HCT116 (cell line): ENCODE data around the gene SEH1L. TPM values are rescaled to one million over a fixed set of nuclear protein-coding genes. Genes with fewer than 3 reads are reported as not detected.

Source experiments
- ATAC-seq: fragments of 200-7000 bp; cut with Tn5 transposase; 2 replicates; pipeline ENCODE4 v1.9.1; 2020; ENCODE audit warnings: mild to moderate bottlenecking, moderate library complexity
- BruUV-seq: library from RNA; stranded (reverse); fragments of 400-500 nt; replicated peaks from 2 replicates; lab custom pipeline; 2021; lab: Mats Ljungman, UMichigan
- CTCF ChIA-PET: fragments of 300-600 bp; sonication (Branson Sonifier 250); formaldehyde crosslinking; loops from one replicate; lab custom pipeline; 2021; ENCODE audit warnings: antibody characterized with exemption; lab: Charles Lee
- POLR2A ChIA-PET: fragments of 300-600, 350-600 bp; sonication (Branson Sonifier 250); formaldehyde crosslinking; loops from one replicate; lab custom pipeline; 2021; ENCODE audit warnings: antibody characterized with exemption; lab: Charles Lee
- RAD21 ChIA-PET, 2 experiments: fragments of 300-600 bp; sonication (Branson Sonifier 250); formaldehyde crosslinking; loops; one replicate each; lab custom pipeline; 2023; ENCODE audit warnings: low total read pairs in 2 of 2; ENCODE audit not compliant: uncharacterized antibody in 2 of 2, unreplicated experiment in 2 of 2, low non-redundant PET in 1 of 2; lab: Charles Lee
- DNase-seq: peaks from one replicate; pipeline ENCODE4 v3.0.0-alpha.2; 2010; ENCODE audit warnings: low read depth, low spot score
- H2AFZ ChIP-seq: fragments of 200-600 bp; shearing (Covaris generic), sonication (generic); 2 replicates; pipeline ENCODE4 v1.6.1; 2017; ENCODE audit warnings: low read depth, mixed run types, mixed read lengths, antibody characterized with exemption, low read length; ENCODE audit not compliant: poor library complexity, severe bottlenecking
- H3K27ac ChIP-seq: 2 replicates; pipeline ENCODE4 v1.5.1; 2012; ENCODE audit warnings: low read depth, low read length
- H3K27me3 ChIP-seq: fragments of 200-600 bp; sonication (generic); 2 replicates; pipeline ENCODE4 v1.6.1; 2016; ENCODE audit warnings: mixed run types, low read length, mixed read lengths; ENCODE audit not compliant: insufficient read depth
- H3K36me3 ChIP-seq, 2 experiments: fragments of 200-500 bp in 1 of 2; fragments of 200-600 bp in 1 of 2; sonication (Bioruptor generic) in 1 of 2; sonication (generic) in 1 of 2; 2 replicates each; pipeline versions ENCODE4 v1.5.1 to v1.6.1; 2014 to 2016; ENCODE audit warnings: low read length in 2 of 2, inconsistent platforms in 1 of 2, mixed read lengths in 1 of 2, mixed run types in 1 of 2; ENCODE audit not compliant: insufficient read depth in 2 of 2, control insufficient read depth in 1 of 2
- H3K4me1 ChIP-seq, 2 experiments: fragments of 200-600 bp in 1 of 2; sonication (generic) in 1 of 2; 2 replicates each; pipeline versions ENCODE4 v1.5.1 to v1.6.1; 2012 to 2017; ENCODE audit warnings: low read length in 2 of 2, inconsistent platforms in 1 of 2, mild to moderate bottlenecking in 1 of 2, mixed read lengths in 1 of 2, mixed run types in 1 of 2, moderate library complexity in 1 of 2; ENCODE audit not compliant: insufficient read depth in 2 of 2, control insufficient read depth in 1 of 2
- H3K4me2 ChIP-seq: fragments of 200-600 bp; sonication (generic); 2 replicates; pipeline ENCODE4 v1.6.1; 2017; ENCODE audit warnings: mixed run types, low read length, mixed read lengths
- H3K4me3 ChIP-seq, 2 experiments: fragments of 200-600 bp in 1 of 2; sonication (generic) in 1 of 2; replicated peaks in 1 of 2; 2 replicates each; pipeline ENCODE4 v1.5.1; 2011 to 2016; ENCODE audit warnings: low read length in 2 of 2, control low read depth in 1 of 2, low read depth in 1 of 2, mild to moderate bottlenecking in 1 of 2, mixed read lengths in 1 of 2, mixed run types in 1 of 2
- H3K79me2 ChIP-seq: fragments of 200-600 bp; sonication (generic); 2 replicates; pipeline ENCODE4 v1.6.1; 2017; ENCODE audit warnings: mild to moderate bottlenecking, mixed run types, low read length, moderate library complexity, mixed read lengths; ENCODE audit not compliant: insufficient read depth
- H3K9ac ChIP-seq: fragments of 200-600 bp; sonication (generic); 2 replicates; pipeline ENCODE4 v1.6.1; 2016; ENCODE audit warnings: low read length, mixed read lengths
- H3K9me2 ChIP-seq: fragments of 200-600 bp; sonication (generic), shearing (Covaris generic); 2 replicates; pipeline ENCODE4 v1.6.1; 2017; ENCODE audit warnings: mixed run types, mild to moderate bottlenecking, moderate library complexity; ENCODE audit not compliant: insufficient read depth
- H3K9me3 ChIP-seq, 2 experiments: fragments of 200-500 bp in 1 of 2; fragments of 200-600 bp in 1 of 2; sonication (Bioruptor generic) in 1 of 2; sonication (generic) in 1 of 2; 2 replicates each; pipeline ENCODE4 v1.6.1; 2014 to 2017; ENCODE audit warnings: low read length in 2 of 2, mixed read lengths in 2 of 2, inconsistent platforms in 1 of 2, low read depth in 1 of 2, mild to moderate bottlenecking in 1 of 2, mixed run types in 1 of 2, moderate library complexity in 1 of 2; ENCODE audit not compliant: control insufficient read depth in 1 of 2, insufficient read depth in 1 of 2
- H4K20me1 ChIP-seq: fragments of 200-600 bp; sonication (generic), shearing (Covaris generic); 2 replicates; pipeline ENCODE4 v1.6.1; 2017; ENCODE audit warnings: mixed run types, mild to moderate bottlenecking, moderate library complexity; ENCODE audit not compliant: insufficient read depth
- ATF3 ChIP-seq: IDR thresholded peaks from 2 replicates; pipeline ENCODE4 v1.6.1; 2012
- CBX3 ChIP-seq: IDR thresholded peaks from 2 replicates; pipeline ENCODE4 v1.6.1; 2012; ENCODE audit warnings: low read depth
- CEBPB ChIP-seq: IDR thresholded peaks from 2 replicates; pipeline ENCODE4 v1.6.1; 2012; ENCODE audit warnings: low read depth
- CTCF ChIP-seq, 3 experiments: fragments of 200-600 bp in 1 of 3; sonication (generic) in 1 of 3; IDR thresholded peaks in 2 of 3; conservative IDR thresholded peaks in 1 of 3; 2 replicates each; pipeline ENCODE4 v1.5.1; 2012 to 2017; ENCODE audit warnings: low read depth in 2 of 3, low read length in 2 of 3, antibody characterized with exemption in 1 of 3, borderline replicate concordance in 1 of 3, control low read depth in 1 of 3, mild to moderate bottlenecking in 1 of 3, mixed read lengths in 1 of 3, mixed run types in 1 of 3, moderate library complexity in 1 of 3; ENCODE audit not compliant: insufficient read depth in 1 of 3
- EGR1 ChIP-seq: IDR thresholded peaks from 2 replicates; pipeline ENCODE4 v1.6.1; 2012; ENCODE audit warnings: low read depth
- ELF1 ChIP-seq: IDR thresholded peaks from 2 replicates; pipeline ENCODE4 v1.6.1; 2012; ENCODE audit warnings: low read depth, borderline replicate concordance
- EZH2phosphoT487 ChIP-seq: fragments of 200-600 bp; IDR thresholded peaks from 2 replicates; pipeline ENCODE4 v1.6.1; 2018; ENCODE audit warnings: antibody characterized with exemption, borderline replicate concordance
- FOSL1 ChIP-seq: IDR thresholded peaks from 2 replicates; pipeline ENCODE4 v1.6.1; 2012; ENCODE audit warnings: low read depth
- JUND ChIP-seq: IDR thresholded peaks from 2 replicates; pipeline ENCODE4 v1.6.1; 2012
- POLR2A ChIP-seq: IDR thresholded peaks from 2 replicates; pipeline ENCODE4 v1.7.0; 2011; ENCODE audit warnings: borderline replicate concordance; ENCODE audit not compliant: insufficient read depth, insufficient read length; ENCODE audit errors: extremely low read depth
- SIN3A ChIP-seq: IDR thresholded peaks from 2 replicates; pipeline ENCODE4 v1.6.1; 2012; ENCODE audit warnings: low read depth
- SP1 ChIP-seq: IDR thresholded peaks from 2 replicates; pipeline ENCODE4 v1.6.1; 2012; ENCODE audit warnings: low read depth
- TCF7L2 ChIP-seq: IDR thresholded peaks from 2 replicates; pipeline ENCODE4 v1.7.0; 2011; ENCODE audit warnings: borderline replicate concordance, inconsistent platforms; ENCODE audit not compliant: insufficient read depth, insufficient read length; ENCODE audit errors: extremely low read depth
- YY1 ChIP-seq: IDR thresholded peaks from 2 replicates; pipeline ENCODE4 v1.6.1; 2011; ENCODE audit warnings: low read length, low read depth, moderate library complexity, mild to moderate bottlenecking; ENCODE audit not compliant: insufficient replicate concordance; ENCODE audit errors: extremely low read depth
- ZBTB33 ChIP-seq: IDR thresholded peaks from 2 replicates; pipeline ENCODE4 v1.6.1; 2011; ENCODE audit warnings: mild to moderate bottlenecking, low read length, moderate library complexity; ENCODE audit not compliant: insufficient replicate concordance; ENCODE audit errors: extremely low read depth
- ZNF274 ChIP-seq: fragments of 200-500 bp; sonication (Bioruptor generic); IDR thresholded peaks from 2 replicates; pipeline ENCODE4 v1.6.1; 2014; ENCODE audit warnings: mild to moderate bottlenecking, low read depth, low read length, inconsistent platforms
- intact Hi-C: fragments of 100-400 bp; cut with micrococcal nuclease; formaldehyde crosslinking; loops from 2 replicates; pipeline ENCODE4 v1.10.0; 2022
- total RNA-seq: library from RNA; stranded (reverse); gene quantifications from one replicate; pipeline ENCODE4 v1.2.1, GENCODE V29; 2021; ENCODE audit not compliant: unreplicated experiment

The SEH1L gene
- total RNA-seq, 1 experiment from 2014 or later = 83.7 TPM

- Histone ChIP-seq H3K4me1 (no peaks in the 10 kb centered on the region), H3K4me3 (no peak overlapping the region), H3K9me3 (no peaks in the 10 kb centered on the region; a peak in 1 of 4 replicates), H3K36me3 (no peaks in the 10 kb centered on the region), H3K4me2 (no peak overlapping the region), H3K27me3 (no peaks in the 10 kb centered on the region), H3K9ac (no peak overlapping the region), H2AFZ (no peak overlapping the region), H3K9me2 (no peaks in the 10 kb centered on the region), H3K27ac (no peak overlapping the region), H4K20me1 (no peaks in the 10 kb centered on the region), H3K79me2 (no peaks in the 10 kb centered on the region)
- CTCF ChIA-PET = no interaction called here
- POLR2A ChIA-PET = no interaction called here
- TF ChIP-seq POLR2A = no peak
- TF ChIP-seq FOSL1 = no peak
- no peak for TF ChIP-seq EGR1
- TF ChIP-seq ZNF274 = no peak
- TF ChIP-seq SIN3A = no peak
- TF ChIP-seq ATF3 = no peak
- TF ChIP-seq JUND = no peak
- TF ChIP-seq SP1 = no peak
- no peak for TF ChIP-seq CTCF (IDR thresholded peaks at IDR 0.05 in 2 of 3, conservative IDR thresholded peaks at IDR 0.05 in 1 of 3; ENCODE audit: borderline replicate concordance in 1 of 3, insufficient read depth in 1 of 3, low read depth in 2 of 3, low read length in 2 of 3)
- TF ChIP-seq CEBPB = no peak
- TF ChIP-seq ZBTB33 = no peak
- TF ChIP-seq EZH2phosphoT487 = no peak
- TF ChIP-seq ELF1 = no peak
- TF ChIP-seq YY1 = no peak
- no peak for TF ChIP-seq CBX3
- no peak for TF ChIP-seq TCF7L2
- RAD21 ChIA-PET = no interaction called here
- no peak for ATAC-seq
- intact Hi-C loops = no loop called here
- no peak for DNase-seq
- no TSS peak for BruUV-seq
Measured at GRCh38 chr18:12911929-12912703, 35.7 kb upstream of the SEH1L start.
